Brain microvascular endothelial cell (primary cell): ENCODE measurements around the gene HS3ST1.

ENCODE experiments used
- DNase-seq: peaks from one replicate; pipeline ENCODE4 v3.0.0-alpha.2; 2020
- H3K27ac ChIP-seq: fragments of 250-450 bp; sonication (Bioruptor Pico); 2 replicates; pipeline ENCODE4 v1.5.1; 2020; ENCODE audit warnings: mild to moderate bottlenecking, moderate library complexity
- H3K27me3 ChIP-seq: fragments of 250-450 bp; sonication (Bioruptor Pico); replicated peaks from 2 replicates; pipeline ENCODE4 v1.5.1; 2020; ENCODE audit warnings: mild to moderate bottlenecking
- H3K36me3 ChIP-seq: fragments of 250-450 bp; sonication (Bioruptor Pico); replicated peaks from 2 replicates; pipeline ENCODE4 v1.5.1; 2020; ENCODE audit warnings: mild to moderate bottlenecking
- H3K4me3 ChIP-seq: 2 replicates; pipeline ENCODE4 v1.5.1; 2011; ENCODE audit warnings: low read depth, mild to moderate bottlenecking, control low read depth, low read length, moderate library complexity
- CTCF ChIP-seq: IDR thresholded peaks from 2 replicates; pipeline ENCODE4 v1.5.1; 2011; ENCODE audit warnings: low read depth, mild to moderate bottlenecking, moderate library complexity, low read length, control low read depth, inconsistent platforms; ENCODE audit errors: missing control alignments
- in situ Hi-C: cut with HindIII; loops from 2 replicates; pipeline ENCODE4 v1.10.0; 2017; ENCODE audit warnings: low sequenced_read_pairs, low pct_ligation_motif_present

Gene HS3ST1

GRCh38 chr4:11431111-11431510, 2.4 kb upstream of the HS3ST1 start:
- Histone ChIP-seq H3K27ac (no peak overlapping the region), H3K4me3 (no peak overlapping the region), H3K36me3 (no peaks in the 10 kb centered on the region), H3K27me3 (peaks cover 28% of the 10 kb centered on the region)
- no peak for DNase-seq
- no peak for TF ChIP-seq CTCF
- in situ Hi-C loops, result no loop called here

DNA sequence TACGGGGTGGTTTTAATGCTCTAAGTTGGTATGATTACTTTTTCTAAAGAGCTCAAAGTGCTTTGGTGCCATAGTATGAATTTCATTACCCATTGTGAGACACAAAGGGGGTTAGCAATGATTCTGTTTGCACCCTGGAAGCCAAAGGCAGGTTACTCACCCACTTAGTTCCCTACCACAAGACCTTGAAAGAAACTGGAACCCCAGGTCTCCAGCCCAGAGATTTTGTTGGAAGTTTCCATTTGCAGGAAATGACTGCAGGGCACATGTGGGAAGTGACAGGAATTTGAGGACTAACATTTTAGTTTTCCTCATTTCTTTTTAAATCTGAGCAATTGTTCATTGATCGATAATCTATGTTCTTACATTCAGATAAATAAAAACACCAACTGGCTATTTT, 1.8 kb upstream of the HS3ST1 start:
- in situ Hi-C loops, result no loop called here
- H3K36me3 ChIP-seq, result no peaks in the 10 kb centered on the region
- H3K27me3 ChIP-seq, result peaks cover 28% of the 10 kb centered on the region
- no peak overlapping the region for H3K4me3 ChIP-seq
- H3K27ac ChIP-seq, result no peak overlapping the region
- no peak for TF ChIP-seq CTCF
- no peak for DNase-seq

DNA sequence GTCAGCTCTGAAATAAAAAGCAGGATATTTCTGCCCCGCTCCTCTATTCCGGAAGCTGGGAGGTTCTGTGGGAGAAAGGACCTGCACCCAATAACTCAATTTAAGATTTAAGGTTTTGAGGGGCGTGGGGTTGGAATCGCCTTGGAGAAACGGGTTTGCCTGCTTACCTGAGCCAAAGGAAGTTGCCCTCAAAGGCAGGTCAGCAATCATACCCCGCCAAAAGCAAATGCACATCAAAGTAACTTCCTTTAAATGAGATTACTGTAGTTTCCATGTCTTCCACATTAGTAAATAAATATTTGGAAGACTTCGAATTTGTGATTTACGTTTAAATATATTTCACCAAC, 978 bp upstream of the HS3ST1 start:
- Histone ChIP-seq H3K27ac (no peak overlapping the region), H3K27me3 (peaks cover 28% of the 10 kb centered on the region), H3K36me3 (no peaks in the 10 kb centered on the region), H3K4me3 (no peak overlapping the region)
- no peak for DNase-seq
- in situ Hi-C loops, result no loop called here
- TF ChIP-seq CTCF, result no peak

- TF ChIP-seq CTCF, result peak; percentile 58
- Histone ChIP-seq H3K4me3 (peak overlapping the region; percentile 61), H3K27ac (no peak overlapping the region), H3K27me3 (peaks cover 28% of the 10 kb centered on the region), H3K36me3 (no peaks in the 10 kb centered on the region)
- in situ Hi-C loops, result no loop called here
- DNase-seq, result peak; percentile 20
Observed at GRCh38 chr4:11428899-11429698, 405 bp upstream of the HS3ST1 start.

- Histone ChIP-seq H3K36me3 (no peaks in the 10 kb centered on the region), H3K4me3 (peak overlapping the region; percentile 26), H3K27ac (no peak overlapping the region), H3K27me3 (peaks cover 28% of the 10 kb centered on the region)
- no peak for TF ChIP-seq CTCF
- in situ Hi-C loops, result no loop called here
- DNase-seq, result no peak
Observed at GRCh38 chr4:11427121-11427996, 1.3 kb downstream of the HS3ST1 start.
